ENCODE data around the gene INPP5A. TPM values are rescaled to one million over a fixed set of nuclear protein-coding genes. Genes with fewer than 3 reads are reported as not detected.

INPP5A gene
- total RNA-seq, 3 donors from 2014 or later = 26.6 to 50.6 (median 38.7) TPM

DNA sequence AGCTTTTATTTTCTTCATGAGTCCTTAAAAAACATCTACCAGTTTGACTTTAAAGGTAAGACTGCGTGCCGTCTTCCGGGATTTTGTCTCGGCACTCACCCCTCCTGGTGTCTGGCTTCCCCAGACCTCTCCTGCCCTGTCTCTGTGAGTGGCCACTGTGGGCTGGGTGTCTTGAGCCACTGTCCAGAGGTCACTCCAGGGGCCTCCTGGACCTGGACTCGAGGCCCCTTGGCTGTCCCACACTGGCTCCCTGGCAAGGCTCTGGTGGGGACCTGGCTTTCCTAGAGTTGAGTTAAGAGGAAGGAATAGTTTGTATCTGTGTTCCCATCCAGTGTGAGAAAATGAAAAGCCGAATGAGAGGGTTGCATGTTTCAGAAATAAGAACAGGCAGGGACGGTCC is 152.8 kb downstream of the INPP5A start:
- H3K27me3 ChIP-seq = no peaks in the 10 kb centered on the region
- TF ChIP-seq POLR2AphosphoS5 (IDR thresholded peaks at IDR 0.05) (no peak), CTCF (IDR thresholded peaks at IDR 0.05) (no peak), POLR2A (IDR thresholded peaks at IDR 0.05) (no peak)
- no peaks in the 10 kb centered on the region for H3K9me3 ChIP-seq
- H3K36me3 ChIP-seq = no peaks in the 10 kb centered on the region
- peak in 1 of 2 donors; percentile 6 for DNase-seq (ENCODE audit: low spot score in 2 of 2)
- H3K4me3 ChIP-seq = no peak overlapping the region
- no peaks in the 10 kb centered on the region for H3K4me1 ChIP-seq
- no peak overlapping the region for H3K27ac ChIP-seq
- intact Hi-C loops (cut with DNase I; ENCODE audit: low total_unique reads) = no loop called here

GRCh38 chr10:132690821-132691610 is 153.4 kb downstream of the INPP5A start:
- Histone ChIP-seq H3K4me1 (no peaks in the 10 kb centered on the region), H3K27ac (no peak overlapping the region), H3K4me3 (no peak overlapping the region), H3K27me3 (no peaks in the 10 kb centered on the region), H3K9me3 (no peaks in the 10 kb centered on the region), H3K36me3 (no peaks in the 10 kb centered on the region)
- intact Hi-C loops (cut with DNase I; ENCODE audit: low total_unique reads) = no loop called here
- TF ChIP-seq CTCF (IDR thresholded peaks at IDR 0.05) = no peak
- no peak for TF ChIP-seq POLR2AphosphoS5 (IDR thresholded peaks at IDR 0.05)
- no peak for TF ChIP-seq POLR2A (IDR thresholded peaks at IDR 0.05)
- peak in 1 of 2 donors; percentile 39 for DNase-seq (ENCODE audit: low spot score in 2 of 2)

GRCh38 chr10:132691711-132692153 is 154.1 kb downstream of the INPP5A start:
- TF ChIP-seq POLR2AphosphoS5 (IDR thresholded peaks at IDR 0.05) = no peak
- TF ChIP-seq POLR2A (IDR thresholded peaks at IDR 0.05) = no peak
- no peak for TF ChIP-seq CTCF (IDR thresholded peaks at IDR 0.05)
- no peaks in the 10 kb centered on the region for H3K36me3 ChIP-seq
- no peak overlapping the region for H3K4me3 ChIP-seq
- intact Hi-C loops (cut with DNase I; ENCODE audit: low total_unique reads) = no loop called here
- peak in 1 of 2 donors; percentile 40 for DNase-seq (ENCODE audit: low spot score in 2 of 2)
- H3K27ac ChIP-seq = no peak overlapping the region
- H3K9me3 ChIP-seq = no peaks in the 10 kb centered on the region
- no peaks in the 10 kb centered on the region for H3K27me3 ChIP-seq
- no peaks in the 10 kb centered on the region for H3K4me1 ChIP-seq

DNA sequence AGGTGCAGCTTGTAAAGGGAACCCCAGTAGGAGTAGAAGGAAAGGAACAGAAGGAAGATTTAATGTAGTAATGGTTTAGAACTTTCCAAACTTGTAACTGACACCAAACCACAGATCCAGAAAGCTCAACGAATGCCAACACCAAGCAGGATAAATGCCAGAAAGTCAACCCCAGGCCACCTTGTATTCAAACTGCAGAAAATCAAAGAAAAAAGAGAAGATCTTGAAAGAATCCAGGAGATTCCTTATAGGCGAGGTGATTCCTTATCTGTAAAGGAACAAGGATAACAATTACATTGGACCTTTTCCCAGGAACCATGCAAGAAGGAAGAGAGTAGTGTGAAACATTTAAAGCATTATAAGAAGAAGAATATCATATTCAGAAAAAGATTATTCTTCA is 154.7 kb downstream of the INPP5A start:
- TF ChIP-seq POLR2AphosphoS5 (IDR thresholded peaks at IDR 0.05) (no peak), POLR2A (IDR thresholded peaks at IDR 0.05) (no peak), CTCF (IDR thresholded peaks at IDR 0.05) (no peak)
- intact Hi-C loops (cut with DNase I; ENCODE audit: low total_unique reads) = no loop called here
- no peaks in the 10 kb centered on the region for H3K4me1 ChIP-seq
- no peak overlapping the region for H3K27ac ChIP-seq
- no peaks in the 10 kb centered on the region for H3K9me3 ChIP-seq
- no peaks in the 10 kb centered on the region for H3K36me3 ChIP-seq
- no peaks in the 10 kb centered on the region for H3K27me3 ChIP-seq
- no peak overlapping the region for H3K4me3 ChIP-seq
- no peak for DNase-seq (ENCODE audit: low spot score in 2 of 2)

DNA sequence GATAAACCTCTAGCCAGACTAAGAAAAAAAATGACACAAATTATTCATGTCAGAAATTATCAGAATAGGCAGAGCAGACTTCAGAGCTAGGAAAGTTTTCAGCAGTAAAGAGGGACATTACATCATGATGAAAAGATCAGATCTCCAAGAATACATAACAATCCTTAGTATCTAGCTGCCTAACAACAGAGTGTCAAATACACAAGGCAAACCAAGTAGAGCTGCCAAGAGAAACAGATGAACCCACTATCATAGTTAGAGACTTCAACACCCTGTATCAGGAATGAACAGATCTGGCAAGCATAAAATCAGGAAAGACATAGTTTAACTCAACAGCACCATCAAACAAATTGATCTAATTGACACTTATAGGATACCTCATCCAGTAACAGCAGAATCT is 156.1 kb downstream of the INPP5A start:
- no peak for TF ChIP-seq POLR2A (IDR thresholded peaks at IDR 0.05)
- no peak for TF ChIP-seq POLR2AphosphoS5 (IDR thresholded peaks at IDR 0.05)
- no peak for TF ChIP-seq CTCF (IDR thresholded peaks at IDR 0.05)
- intact Hi-C loops (cut with DNase I; ENCODE audit: low total_unique reads) = no loop called here

More for the DNA sequence above, 156.1 kb downstream of the INPP5A start:
- no peak overlapping the region for H3K4me3 ChIP-seq
- no peak for DNase-seq (ENCODE audit: low spot score in 2 of 2)
- H3K27ac ChIP-seq = no peak overlapping the region
- no peaks in the 10 kb centered on the region for H3K4me1 ChIP-seq
- no peaks in the 10 kb centered on the region for H3K27me3 ChIP-seq
- no peaks in the 10 kb centered on the region for H3K36me3 ChIP-seq
- H3K9me3 ChIP-seq = no peaks in the 10 kb centered on the region
